Lung (tissue), 12 donors: ENCODE results near the gene PALLD. TPM values are rescaled to one million over a fixed set of nuclear protein-coding genes. Genes with fewer than 3 reads are reported as not detected.

Experiments used
- ATAC-seq: fragments of 200-7000 bp; cut with Tn5 transposase; one replicate; pipeline ENCODE4 v1.9.1; 2020; ENCODE audit warnings: moderate number of reproducible peaks; ENCODE audit not compliant: insufficient read depth, low FRiP score
- DNase-seq, 3 donors: peaks; one replicate each; pipeline ENCODE4 v3.0.0-alpha.2; 2013 to 2017
- H3K27ac ChIP-seq, 2 donors: one replicate each; pipeline ENCODE4 v1.5.1; 2013; ENCODE audit warnings: mild to moderate bottlenecking in 2 of 2, moderate library complexity in 2 of 2, control low read depth in 1 of 2, inconsistent platforms in 1 of 2, low read depth in 1 of 2, low read length in 1 of 2
- H3K27me3 ChIP-seq, 3 donors: one replicate each; pipeline ENCODE4 v1.5.1; 2013; ENCODE audit warnings: low read length in 2 of 3; ENCODE audit not compliant: control insufficient read depth in 3 of 3, insufficient read depth in 3 of 3
- H3K36me3 ChIP-seq, 4 donors: one replicate each; pipeline ENCODE4 v1.5.1; 2013; ENCODE audit warnings: low read length in 4 of 4, mild to moderate bottlenecking in 1 of 4, moderate library complexity in 1 of 4; ENCODE audit not compliant: control insufficient read depth in 4 of 4, insufficient read depth in 4 of 4
- H3K4me1 ChIP-seq, 5 donors: one replicate each; pipeline ENCODE4 v1.5.1; 2013; ENCODE audit warnings: low read length in 5 of 5, mild to moderate bottlenecking in 2 of 5, moderate library complexity in 1 of 5; ENCODE audit not compliant: control insufficient read depth in 5 of 5, insufficient read depth in 5 of 5
- H3K4me3 ChIP-seq: one replicate; pipeline ENCODE4 v1.5.1; 2013; ENCODE audit warnings: mild to moderate bottlenecking, control low read depth, moderate library complexity
- H3K9ac ChIP-seq, 2 donors: one replicate each; pipeline ENCODE4 v1.5.1; 2013; ENCODE audit warnings: low read length in 2 of 2, control low read depth in 1 of 2; ENCODE audit not compliant: insufficient read depth in 1 of 2
- H3K9me3 ChIP-seq, 4 donors: one replicate each; pipeline ENCODE4 v1.5.1; 2013; ENCODE audit warnings: low read length in 3 of 4, mild to moderate bottlenecking in 1 of 4, moderate library complexity in 1 of 4; ENCODE audit not compliant: control insufficient read depth in 4 of 4, insufficient read depth in 3 of 4
- CTCF ChIP-seq: IDR thresholded peaks from 2 replicates; pipeline ENCODE4 v1.5.1; 2012; ENCODE audit warnings: mild to moderate bottlenecking; ENCODE audit errors: control extremely low read depth, extremely low read depth
- WGBS, 2 donors: extraction: QIAGEN DNeasy Blood & Tissue Kit; methylation state at CpG; one replicate each; pipeline ENCODE4 v1.1.7; 2013; 5-methylcytosine and 5-hydroxymethylcytosine counted together
- polyA plus RNA-seq, 2 donors: library from polyadenylated mRNA; stranded (reverse); fragments of 200-250 nt; gene quantifications; one replicate each; pipeline ENCODE4 v1.2.1, GENCODE V29; 2013
- total RNA-seq, 2 donors: library from RNA; depleted of rRNA in 1 of 2; stranded (reverse); fragments of >200 nt in 1 of 2; gene quantifications; one replicate each; pipeline ENCODE4 v1.2.1, GENCODE V29; 2014 to 2021
- donor health status: control.
- donor health status: control.
- donor health status: Bipolar disorder and iron deficiency.
- donor health status: healthy.
- donor health status: DM: yes; HTN: yes; CAD: no.

PALLD gene
- total and polyA plus RNA-seq, 4 donors: 20.7 to 139 (median 63.0) TPM

DNA sequence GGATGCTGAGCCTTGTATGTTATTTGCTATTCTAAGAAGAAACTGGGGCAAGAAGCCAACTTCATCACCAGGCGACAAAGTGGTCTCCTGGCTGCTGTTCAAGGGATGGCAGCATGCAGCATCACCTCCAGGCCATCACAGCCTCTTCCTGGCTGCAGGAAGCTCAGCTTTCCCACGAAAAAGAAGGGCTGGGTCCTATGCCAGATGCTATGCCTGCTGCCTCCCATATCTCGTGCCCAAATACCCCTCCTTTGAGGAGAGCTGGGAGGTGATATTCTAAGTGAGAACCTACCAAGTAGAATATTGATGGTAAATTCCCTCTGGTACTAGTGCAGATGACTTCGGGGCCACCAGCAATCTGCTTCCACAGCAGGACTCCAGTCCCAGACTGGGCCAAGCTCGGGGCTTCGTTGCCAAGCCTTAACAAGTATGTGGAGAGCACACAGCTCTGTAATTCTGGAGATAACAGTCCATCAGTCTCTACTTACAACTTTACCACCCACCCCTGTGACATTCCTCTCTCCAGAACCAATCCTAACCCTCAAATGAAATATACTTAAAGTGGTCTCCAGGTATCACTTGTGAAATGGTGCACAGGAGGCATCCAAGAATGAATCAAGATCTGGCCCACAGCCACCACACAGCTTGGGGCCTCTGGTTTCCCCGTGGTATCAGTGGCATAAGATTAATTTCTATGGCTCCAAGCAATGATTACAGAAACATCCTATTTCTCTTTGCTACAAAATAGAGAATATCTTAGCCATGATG is 149.3 kb downstream of the PALLD start:
- Histone ChIP-seq H3K27ac (no peak overlapping the region), H3K4me3 (no peak overlapping the region), H3K36me3 (no peaks in the 10 kb centered on the region), H3K4me1 (peaks cover 0 to 21% (median 15%) of the 10 kb centered on the region in 5 donors), H3K9ac (no peak overlapping the region), H3K9me3 (no peaks in the 10 kb centered on the region), H3K27me3 (no peaks in the 10 kb centered on the region)
- TF ChIP-seq CTCF: no peak
- DNase-seq (no peak), ATAC-seq (no peak)
- WGBS, 2 donors: 68 to 80% methylated on average over 7 of the region's 7 CpGs

DNA sequence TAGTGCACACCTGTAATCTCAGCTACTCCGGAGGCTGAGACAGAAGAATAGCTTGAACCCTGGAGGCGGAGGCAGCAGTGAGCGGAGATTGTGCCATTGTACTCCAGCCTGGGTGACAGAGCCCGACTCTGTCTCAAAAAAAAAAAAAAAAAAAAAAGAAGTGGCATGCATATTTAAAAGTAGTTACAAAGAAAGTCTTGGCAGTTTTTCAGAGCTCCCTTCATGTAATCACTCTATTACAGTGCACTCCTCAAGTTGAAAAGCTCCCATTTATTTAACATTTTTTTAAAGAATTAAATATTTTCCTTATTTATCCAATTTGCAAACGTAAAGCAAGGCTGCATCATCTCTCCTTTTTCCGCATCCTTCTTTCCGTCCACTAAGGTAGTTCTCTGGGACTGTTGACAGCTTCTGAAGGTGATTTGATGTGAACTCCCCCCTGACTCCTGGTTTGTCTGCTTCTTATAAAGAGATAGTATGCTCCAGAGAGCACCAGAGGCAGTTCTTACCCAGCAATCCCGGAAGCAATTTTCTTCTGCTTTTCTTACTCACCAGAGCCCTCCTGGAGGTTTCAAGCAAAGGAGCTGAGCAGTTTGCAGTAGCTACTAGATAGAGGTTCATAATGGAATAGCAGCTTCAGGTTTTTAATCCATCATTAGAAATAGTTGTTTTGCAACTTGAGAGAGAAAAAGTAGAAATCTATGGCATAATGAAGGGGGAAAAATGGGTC is 151.0 kb downstream of the PALLD start:
- no peak for DNase-seq
- 81 to 82% methylated on average over 8 of the region's 8 CpGs for WGBS, 2 donors
- no peak for TF ChIP-seq CTCF

GRCh38 chr4:168648494-168648893 is 151.6 kb downstream of the PALLD start:
- no peak for TF ChIP-seq CTCF
- no peak overlapping the region for H3K9ac ChIP-seq
- no peak overlapping the region for H3K27ac ChIP-seq
- H3K27me3 ChIP-seq: no peaks in the 10 kb centered on the region
- peaks cover 0 to 13% (median 6%) of the 10 kb centered on the region in 5 donors for H3K4me1 ChIP-seq
- H3K9me3 ChIP-seq: no peaks in the 10 kb centered on the region
- no peaks in the 10 kb centered on the region for H3K36me3 ChIP-seq
- no peak for ATAC-seq
- WGBS, 2 donors: 60 to 67% methylated on average over 3 of the region's 3 CpGs
- DNase-seq: no peak
- no peak overlapping the region for H3K4me3 ChIP-seq

More for the DNA sequence above, 151.0 kb downstream of the PALLD start:
- Histone ChIP-seq H3K27me3 (no peaks in the 10 kb centered on the region), H3K4me1 (peaks cover 0 to 19% (median 12%) of the 10 kb centered on the region in 5 donors), H3K4me3 (no peak overlapping the region), H3K9me3 (no peaks in the 10 kb centered on the region), H3K27ac (no peak overlapping the region), H3K36me3 (no peaks in the 10 kb centered on the region), H3K9ac (no peak overlapping the region)
- ATAC-seq: no peak
